DOHH2 (cell line): Measurements from ENCODE around the gene TCEAL9.

Experiments used
- CTCF ChIP-seq: fragments of 200-600 bp; sonication (generic); IDR thresholded peaks from one replicate; pipeline ENCODE4 v1.5.1; 2014; ENCODE audit warnings: antibody characterized with exemption, mild to moderate bottlenecking, low read depth, low read length; ENCODE audit not compliant: poor library complexity, severe bottlenecking
- EZH2phosphoT487 ChIP-seq: fragments of 200-600 bp; sonication (generic); IDR thresholded peaks from 2 replicates; pipeline ENCODE4 v1.6.1; 2017; ENCODE audit warnings: borderline replicate concordance, mild to moderate bottlenecking, antibody characterized with exemption, low read length, moderate library complexity, mixed read lengths

GRCh38 chrX:103310555-103311398 lies 45.5 kb upstream of the TCEAL9 start, which contains the start of gene BEX2:
- no peak for TF ChIP-seq CTCF
- no peak for TF ChIP-seq EZH2phosphoT487
